NCI-H526 treated with DMSO at 0.1 percent for 48 hours (cell line): ENCODE measurements around the gene SNX25.

Experiments
- DNase-seq: peaks from one replicate; lab custom pipeline; 2025; lab: John Stamatoyannopoulos, UW

SNX25 gene

DNA sequence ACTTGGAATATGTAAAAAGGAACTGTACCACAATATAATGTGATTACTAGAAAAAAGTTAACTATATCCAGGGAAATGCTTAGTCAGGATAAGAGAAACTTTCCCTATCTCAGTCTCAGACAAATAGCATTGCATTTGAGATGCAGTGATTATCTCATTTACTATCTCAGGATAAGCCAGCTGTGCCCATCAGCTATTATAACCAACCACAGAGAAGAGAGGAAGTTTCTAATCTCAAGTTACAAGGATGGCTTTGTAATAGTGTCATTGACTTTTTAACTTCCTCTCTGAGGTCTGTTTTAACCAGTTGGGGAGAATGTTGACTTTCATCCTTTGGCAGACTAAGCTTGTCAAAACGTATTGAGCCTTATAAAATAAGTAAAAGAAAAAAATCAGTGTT is 56.5 kb downstream of the SNX25 start:
- DNase-seq = no peak

DNA sequence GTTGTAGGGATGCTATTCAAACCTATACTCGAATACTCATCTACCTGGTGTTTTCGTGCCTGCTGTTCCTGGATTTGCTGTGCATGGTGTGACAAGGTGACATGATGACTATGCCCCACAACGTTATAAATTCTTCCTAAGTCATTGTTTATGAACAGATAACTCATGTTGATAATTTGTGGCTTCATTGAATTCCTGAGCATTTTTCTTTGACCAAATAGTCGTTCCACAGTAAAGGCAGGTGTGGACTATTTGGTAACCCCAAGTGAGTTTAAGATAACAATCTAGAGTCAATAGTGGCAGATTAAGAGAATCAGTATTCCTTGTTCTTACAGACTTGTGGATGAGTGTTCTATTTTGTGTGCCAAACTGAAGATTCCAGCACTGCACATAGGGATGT is 59.9 kb downstream of the SNX25 start:
- DNase-seq = no peak

DNA sequence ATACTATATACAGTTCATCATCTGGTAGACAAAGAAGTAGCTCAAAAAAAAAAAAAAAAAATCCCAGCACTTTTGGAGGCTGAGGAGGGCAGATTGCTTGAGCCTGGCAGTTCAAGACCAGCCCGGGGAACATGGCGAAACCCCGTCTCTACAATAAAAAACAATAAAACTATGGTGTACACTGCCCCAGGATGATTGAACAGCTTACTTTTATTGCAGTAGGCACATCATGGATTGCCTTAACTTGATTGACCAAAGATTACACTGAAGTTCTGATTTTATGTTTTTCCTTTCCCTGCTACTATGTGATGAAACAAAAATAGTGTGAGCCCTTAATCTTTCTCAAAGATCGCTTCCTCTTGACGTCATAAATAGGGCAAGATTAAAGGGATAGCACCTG is 60.6 kb downstream of the SNX25 start:
- DNase-seq = no peak

DNA sequence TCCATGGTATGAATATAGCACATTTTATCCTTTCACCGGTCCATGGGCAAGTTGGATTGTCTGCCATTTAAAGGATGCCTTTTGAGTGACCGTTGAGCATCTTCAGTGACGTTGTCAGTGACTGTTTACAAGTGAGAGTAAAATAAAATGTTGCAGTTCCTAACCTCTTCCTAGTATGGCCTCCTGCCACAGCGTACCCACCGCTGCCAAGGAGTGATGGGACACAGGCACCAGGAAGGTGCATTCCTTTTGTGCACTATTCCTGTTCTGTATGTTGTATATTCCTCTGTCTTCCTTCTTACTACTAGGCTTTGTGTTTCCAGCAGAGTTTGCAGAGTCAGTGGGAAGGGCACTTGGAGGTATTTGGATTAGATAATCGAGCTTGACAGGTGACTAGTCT is 61.5 kb downstream of the SNX25 start:
- no peak for DNase-seq

DNA sequence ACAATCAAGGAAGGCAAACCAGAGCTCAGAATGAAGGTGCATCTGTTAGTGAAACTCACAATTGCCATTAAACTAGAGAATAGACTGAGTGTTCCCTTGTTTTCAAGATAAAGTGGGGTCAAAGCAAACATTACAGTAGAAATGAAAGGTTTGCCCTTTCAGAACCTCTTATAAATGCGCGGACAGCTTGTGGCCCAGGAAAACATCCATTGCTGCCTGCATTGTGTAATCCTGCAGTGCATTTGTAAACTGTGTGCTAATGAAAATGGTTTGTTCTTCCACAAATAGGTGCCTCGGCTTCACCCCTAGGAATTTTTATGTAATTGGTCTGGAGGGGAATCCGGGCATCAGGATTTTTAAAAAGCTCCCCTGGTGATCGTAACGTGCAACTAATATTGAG is 62.8 kb downstream of the SNX25 start:
- DNase-seq = no peak

DNA sequence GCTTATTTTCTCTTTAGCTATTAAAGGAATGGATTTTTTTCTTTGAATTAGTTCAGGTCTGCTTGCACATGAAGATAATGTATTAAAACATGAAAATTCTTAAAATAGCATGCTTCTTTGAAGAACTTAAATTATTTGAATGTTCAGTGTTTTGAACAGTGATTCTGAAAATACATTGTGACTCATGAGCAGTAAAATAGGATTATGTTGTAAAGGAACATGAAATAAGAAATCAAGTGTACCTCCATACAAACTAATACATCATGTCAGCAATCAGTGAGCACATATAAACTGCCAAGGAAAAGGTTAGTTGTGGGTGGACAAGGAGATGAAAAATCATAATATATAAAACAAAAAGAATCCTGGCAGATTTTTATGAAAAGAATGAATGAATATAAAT is 66.1 kb downstream of the SNX25 start:
- DNase-seq = no peak

DNA sequence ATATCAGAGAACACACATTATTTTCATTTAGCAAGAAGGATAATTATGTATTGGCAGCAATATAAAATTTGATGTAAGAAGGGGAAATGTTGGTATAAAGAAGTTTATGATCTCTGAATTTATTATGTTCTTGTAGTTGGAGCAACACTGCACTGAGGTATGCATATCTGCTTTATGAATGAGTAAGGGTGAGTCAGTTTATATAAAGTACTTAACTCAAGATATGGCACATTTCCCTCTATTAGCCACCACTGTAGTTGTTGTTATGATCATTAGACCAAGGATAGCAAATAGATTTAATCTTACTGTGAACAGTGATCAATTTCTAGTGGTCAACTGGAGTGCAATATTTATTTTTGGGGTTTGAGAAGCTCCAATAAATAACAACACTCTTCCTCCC is 66.6 kb downstream of the SNX25 start:
- no peak for DNase-seq

DNA sequence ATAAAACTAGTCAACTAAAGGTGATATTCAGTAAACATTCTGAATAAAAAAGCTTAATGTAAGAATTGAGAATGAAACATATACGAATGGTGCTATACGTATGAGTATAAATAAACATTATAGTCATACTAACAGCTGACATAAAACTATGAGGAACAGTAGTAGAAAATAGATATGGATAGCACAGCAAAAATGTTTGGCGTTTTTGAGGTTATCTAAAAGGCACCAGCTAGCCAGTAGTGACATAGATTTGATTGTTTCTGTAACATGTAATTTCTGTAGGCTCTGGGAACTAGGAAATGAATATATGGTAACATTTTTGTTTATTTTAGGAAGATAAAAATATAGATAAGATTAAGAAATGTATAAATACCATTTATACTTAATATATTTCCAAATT is 69.3 kb downstream of the SNX25 start:
- DNase-seq = no peak

DNA sequence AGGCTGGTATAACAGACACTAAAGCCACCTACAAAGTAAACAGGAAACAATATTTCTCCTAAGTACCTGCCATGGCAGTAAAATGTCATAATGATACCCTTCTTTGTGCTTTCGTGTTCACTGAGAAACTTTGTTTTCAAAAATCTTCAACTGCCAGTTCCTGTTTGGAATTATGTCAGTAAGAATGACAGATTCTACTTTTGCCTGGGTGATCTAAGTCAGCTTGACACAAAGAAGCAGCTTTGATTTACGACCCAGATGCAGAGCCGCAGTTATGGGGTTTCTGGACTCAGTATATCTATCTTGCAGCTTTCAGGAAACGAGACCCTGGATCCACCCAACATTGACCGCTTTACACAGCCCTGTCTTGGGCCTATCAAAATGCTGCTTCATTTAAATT is 71.2 kb downstream of the SNX25 start:
- no peak for DNase-seq

DNA sequence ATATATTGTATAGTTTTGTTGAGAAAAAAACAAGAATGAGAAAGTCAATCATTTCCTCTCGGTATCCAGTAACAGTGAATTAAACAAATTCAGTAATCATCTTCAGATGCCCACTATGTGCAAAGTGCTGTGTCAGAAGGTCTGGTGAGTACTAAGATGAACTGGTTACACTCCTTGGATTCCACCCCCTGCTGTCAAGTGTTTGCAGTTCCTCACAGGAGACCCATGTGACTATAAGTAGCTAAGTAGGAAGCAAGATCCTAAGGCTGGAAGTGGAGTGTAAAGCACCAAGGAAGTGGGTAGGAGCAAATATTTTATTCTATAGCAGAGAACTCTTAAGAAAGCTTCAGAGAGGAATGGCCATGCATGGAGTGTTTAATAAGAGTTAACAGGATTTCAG is 73.6 kb downstream of the SNX25 start:
- DNase-seq = no peak

DNA sequence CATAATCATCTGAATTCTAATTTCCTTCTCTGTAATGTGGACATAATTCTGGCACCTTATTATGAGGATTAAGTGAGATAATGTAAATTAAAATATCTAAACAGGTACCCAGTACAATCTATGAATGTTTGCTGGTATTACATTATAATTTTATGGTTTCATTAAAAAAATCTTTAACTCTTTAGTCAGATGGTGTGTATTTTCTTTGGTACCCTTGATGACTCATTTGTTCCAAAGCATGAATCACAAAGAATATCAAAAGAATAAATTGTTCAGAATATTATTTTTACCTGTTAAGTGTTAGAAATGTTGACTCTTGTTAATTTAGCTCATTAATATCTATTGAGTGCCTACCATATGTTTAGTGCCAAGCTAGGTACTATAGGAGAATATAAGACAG is 74.3 kb downstream of the SNX25 start:
- DNase-seq = no peak

DNA sequence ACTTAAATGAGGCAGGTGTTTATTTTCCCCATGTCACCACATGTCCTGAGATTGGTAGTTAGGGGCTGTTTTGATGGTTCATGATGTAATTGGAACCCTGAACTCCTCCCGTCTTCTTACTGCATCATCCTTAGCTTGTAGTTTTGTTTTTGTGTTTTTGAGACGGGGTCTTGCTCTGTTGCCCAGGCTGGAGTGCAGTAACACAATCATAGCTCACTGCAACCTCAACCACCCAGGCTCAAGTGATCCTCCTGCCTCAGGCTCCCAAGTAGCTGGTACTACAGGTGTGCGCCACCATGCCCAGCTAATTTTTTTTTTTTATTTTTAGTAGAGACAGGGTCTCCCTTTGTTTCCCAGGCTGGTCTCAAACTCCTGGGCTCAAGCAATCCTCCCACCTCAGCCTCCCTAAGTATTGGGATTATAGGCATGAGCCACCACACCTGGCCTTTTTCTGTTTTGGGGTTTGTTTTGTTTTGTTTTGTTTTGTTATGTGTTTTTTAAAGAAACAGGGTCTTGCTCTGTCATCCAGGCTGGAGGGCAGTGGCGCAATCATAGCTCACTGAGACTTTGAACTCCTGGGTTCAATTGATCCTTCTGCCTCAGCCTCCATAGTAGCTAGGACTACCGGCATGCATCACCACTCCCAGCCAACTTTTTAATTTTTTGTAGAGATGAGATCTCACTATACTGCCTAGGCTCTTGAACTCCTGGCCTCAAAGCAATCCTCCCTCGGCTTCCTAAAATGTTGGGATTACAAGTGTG is 76.4 kb downstream of the SNX25 start:
- DNase-seq = no peak

DNA sequence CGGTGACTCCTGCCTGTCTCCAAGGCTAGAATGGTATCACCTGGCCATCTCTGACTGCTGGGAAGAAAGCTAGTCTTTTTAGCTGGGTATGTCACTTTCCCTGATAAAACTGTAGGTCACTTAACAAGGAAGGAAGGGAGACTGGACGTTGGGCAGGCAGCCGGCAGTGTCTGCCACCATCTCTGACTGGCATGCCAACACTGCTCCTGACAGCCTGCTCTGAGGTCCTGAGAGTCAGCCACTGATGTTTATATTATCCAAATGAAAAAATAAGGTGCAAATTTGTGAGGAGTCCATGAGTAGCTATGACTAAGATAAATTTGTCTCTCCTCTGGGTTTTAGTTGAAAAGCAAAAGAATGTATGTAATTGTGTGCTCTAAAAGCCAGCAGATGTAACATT is 77.2 kb downstream of the SNX25 start:
- no peak for DNase-seq

DNA sequence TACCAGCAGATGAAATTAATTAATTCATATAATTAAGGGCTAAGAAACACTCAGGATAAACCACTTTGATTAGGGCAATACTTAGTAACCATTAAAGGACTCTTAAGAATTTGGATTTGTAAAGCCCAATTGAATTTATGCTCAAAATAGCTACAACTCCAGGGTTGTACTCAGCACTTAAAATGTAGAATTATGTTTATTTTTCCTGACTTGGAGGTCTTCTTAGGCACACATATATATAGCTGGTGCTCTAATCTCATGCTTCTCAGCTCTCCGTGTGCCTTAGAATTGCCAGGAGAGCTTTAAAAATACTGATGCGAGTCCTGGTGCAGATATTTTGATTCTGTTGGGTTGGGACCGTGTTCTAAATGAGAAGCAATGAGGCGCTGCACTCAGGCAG is 77.6 kb downstream of the SNX25 start:
- DNase-seq = no peak

DNA sequence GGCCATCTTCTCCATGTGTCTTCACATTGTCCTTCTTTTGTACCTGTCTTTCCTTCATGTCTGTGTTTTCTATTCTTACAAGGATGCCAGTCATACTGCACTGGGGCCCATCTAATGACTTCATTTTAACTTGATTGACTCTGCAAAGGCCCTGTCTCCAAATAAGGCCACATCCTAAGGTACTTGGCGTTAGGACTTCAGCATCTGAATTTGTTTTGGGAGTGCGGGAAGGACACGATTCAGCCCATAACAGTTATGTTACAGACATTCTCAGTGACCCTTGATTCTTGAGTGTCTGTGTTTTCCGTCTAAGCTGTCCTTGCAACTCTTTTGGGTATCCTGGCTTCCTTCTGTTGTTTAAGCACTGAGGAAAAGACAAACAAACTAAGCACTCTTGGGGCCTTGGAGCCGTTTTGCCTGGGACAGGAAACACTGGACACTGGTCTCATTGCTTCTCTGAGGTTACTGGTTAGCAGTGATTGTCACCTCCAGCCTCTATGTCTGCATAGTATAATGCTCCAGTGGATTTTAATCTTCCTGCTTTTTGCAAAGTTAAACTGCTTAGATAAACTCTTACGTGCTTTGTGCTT is 80.7 kb downstream of the SNX25 start:
- no peak for DNase-seq

DNA sequence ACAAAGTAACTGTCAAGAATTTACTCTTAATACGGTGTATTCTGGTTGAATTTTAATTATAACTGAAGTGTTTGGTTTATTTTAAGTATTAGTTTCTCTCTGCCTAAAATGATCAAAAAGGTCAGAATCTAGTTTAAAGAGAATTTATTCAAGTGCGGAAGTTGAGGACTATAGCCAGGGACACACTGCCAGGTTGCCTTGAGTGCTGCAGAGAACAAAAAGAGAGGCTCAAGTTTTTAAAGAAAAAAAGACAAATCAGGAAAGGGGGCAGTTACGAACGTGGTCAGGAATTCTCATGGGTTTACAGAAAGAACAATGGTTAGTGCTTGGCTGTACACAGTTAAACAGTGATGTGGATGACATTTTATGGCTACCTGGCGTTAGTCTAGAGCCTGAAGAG is 81.3 kb downstream of the SNX25 start:
- DNase-seq = no peak

DNA sequence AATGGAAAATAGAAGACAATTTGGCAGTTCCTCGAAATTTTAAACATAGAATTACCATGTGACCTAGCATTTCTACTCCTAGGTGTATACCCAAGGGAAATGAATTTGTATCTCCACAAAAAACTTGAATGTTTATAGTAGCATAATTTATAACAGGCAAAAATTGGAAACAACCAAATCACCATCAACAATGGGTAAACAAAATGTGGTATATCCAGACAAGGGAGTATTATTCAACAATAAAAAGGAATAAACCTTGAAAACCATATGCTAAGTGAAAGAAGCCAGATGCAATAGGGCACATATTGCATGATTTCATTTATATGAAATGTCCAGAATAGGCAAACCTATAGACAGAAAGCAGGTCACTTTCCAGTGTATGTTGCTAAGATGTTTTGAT is 83.8 kb downstream of the SNX25 start:
- DNase-seq = no peak

DNA sequence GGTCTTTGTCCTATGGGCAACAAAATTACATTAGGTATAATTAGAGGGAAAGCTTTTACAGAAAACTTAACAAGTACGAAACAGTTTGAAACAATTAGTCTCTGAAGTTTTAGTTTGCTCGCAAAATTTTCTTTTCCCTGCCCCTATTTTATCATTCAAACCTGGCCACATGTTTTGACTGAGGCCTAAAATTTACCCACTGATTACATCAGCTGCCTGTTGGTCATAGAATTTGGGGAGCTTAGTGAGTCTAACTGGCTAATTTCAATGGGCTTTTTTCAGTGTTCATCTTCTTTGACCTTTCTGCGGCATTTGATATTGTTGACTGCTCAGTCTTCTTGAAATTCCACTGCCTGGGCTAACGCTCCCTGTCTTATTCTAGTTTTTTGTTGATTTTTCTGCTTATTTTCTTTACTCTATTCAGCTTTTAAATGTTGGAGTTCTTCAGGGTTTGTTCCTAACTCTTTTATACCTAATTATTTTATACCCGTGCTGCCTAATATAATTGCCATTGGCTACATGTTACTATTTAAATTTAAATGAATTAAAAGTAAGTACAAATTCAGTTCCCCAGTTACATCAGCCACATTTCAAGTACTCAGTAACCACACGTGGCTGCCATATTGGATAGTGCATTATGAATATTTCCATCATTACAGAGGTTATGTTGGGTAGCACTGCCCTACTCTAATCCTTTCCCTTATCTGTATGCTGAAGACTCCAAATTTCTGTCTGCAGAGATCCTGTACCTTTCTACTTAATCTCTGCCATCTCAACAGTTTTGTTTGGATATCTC is 87.5 kb downstream of the SNX25 start:
- no peak for DNase-seq

DNA sequence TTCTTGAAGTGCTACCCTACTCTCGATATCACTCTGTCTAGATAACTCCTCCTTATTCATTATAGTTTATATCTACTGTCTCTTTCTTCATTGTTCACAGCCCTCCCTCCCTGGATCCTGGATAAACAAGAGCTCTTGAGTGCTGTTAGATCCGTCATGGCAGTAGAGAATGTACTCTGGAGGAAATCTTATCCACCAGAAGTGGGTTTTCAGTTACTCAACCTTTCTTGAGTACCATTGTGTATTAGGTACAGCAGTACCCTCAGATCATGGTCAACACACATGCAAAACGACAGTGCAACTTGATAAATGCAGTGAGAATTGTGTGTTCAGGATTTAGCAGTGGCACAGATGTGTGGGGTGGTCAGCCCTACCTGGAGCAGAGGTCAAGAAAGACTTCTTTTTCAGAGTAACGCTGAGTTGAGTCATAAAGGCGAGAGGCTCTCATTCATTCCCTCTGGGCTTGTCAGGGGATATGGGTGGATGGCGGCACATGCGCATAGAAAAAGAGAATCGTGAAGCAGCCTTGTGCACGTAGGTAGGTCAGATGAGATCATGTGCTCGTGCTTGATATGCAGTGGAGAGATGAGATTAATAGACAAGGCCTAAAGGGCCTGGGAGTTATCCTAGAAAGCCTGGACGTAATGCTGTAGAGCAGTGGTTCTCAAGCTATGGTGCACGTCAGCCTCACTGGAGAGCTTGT is 89.5 kb downstream of the SNX25 start:
- DNase-seq = no peak

DNA sequence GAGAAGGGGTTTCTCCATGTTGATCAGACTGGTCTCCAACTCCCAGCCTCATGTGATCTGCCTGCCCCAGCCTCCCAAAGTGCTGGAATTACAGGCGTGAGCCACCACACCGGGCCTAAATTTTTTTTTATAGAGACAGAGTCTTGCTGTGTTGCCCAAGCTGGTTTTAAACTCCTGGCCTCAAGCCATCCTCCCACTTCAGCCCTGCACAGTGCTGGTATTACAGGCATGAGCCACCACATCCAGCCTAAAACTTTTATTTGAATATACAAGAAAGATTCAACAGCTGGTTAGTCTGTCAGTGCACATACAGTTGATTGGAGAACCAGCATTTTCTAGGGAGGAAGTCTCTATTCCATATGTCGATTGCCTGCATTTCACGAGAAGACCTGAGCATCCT is 95.1 kb downstream of the SNX25 start:
- no peak for DNase-seq

DNA sequence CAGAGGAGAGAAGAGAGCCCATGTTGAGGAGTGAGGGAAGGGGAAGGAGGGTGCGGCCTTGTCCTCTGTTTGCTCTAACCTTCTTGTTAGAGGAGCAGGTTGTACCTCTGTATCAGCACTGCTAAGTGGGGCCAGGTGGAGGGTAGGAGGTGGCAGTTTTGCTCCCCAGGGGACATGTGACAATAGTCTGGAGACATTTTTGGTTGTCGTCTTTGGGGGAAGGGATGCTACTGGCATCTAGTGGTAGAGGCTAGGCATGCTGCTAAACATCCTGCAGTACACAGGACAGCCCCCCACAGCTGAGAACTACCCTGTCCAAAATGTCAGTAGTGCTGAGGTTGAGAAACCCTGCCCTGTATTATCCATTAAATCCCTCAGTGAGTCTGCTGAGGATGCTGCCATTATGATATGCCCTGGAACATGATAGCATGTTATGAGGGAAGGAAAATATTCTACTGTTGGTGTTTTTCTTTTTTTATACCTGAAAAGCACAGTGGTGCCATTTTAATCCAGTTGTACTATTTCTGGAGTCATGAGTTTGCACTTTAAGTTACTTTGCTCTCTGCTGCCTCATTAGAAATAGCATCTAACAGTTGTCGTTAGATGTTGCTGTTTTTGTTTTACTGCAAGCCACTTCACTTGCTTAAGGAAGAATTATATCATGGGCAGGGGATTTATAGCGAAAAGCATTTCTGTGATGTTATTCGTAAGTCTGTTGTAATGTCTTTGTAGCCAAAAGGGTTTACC is 95.7 kb downstream of the SNX25 start:
- DNase-seq = no peak

DNA sequence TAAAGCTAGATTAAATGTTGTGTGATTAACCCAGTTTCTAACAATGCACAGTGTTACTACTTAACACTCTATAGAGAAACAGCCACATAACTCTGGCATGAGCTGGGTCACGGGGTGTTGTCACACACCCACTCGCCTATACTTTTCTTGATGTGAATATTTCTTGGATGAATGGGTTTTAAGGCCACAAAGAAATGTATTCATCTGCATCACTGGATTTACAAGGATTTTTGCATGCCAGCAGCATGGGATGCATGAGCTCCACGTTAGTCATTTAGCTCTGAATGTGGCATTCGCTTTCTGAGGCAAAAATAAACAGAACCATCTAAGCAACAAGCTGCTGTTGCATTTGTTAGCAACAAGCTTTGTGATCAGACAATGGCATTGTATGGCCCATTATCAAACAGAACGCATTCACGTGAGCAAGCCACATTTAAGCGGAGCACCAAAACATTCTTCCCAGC is 96.6 kb downstream of the SNX25 start:
- DNase-seq = peak; percentile 17
